ENCODE results near the gene NLGN1. TPM values are rescaled to one million over a fixed set of nuclear protein-coding genes. Genes with fewer than 3 reads are reported as not detected.

The NLGN1 gene
- total and polyA plus RNA-seq, 2 of the 13 experiments (the other 11 are each of a cell fraction or from before 2014, with no cell fraction given), result not detected

GRCh38 chr3:174061162-174061561 lies 663.6 kb downstream of the NLGN1 start:
- Histone ChIP-seq H3K36me3 (replicated peaks in 1 of 2; ENCODE audit: control insufficient read depth in 1 of 2, insufficient read depth in 2 of 2, low read length in 2 of 2) (no peaks in the 10 kb centered on the region), H3K4me1 (ENCODE audit: insufficient read depth, low read length) (no peaks in the 10 kb centered on the region), H2AFZ (ENCODE audit: low read length) (no peak overlapping the region), H3K4me3 (replicated peaks in 1 of 3; ENCODE audit: insufficient read depth in 1 of 3, low read depth in 2 of 3, low read length in 3 of 3) (no peak overlapping the region), H3K79me2 (ENCODE audit: insufficient read depth, low read length) (no peaks in the 10 kb centered on the region), H4K20me1 (ENCODE audit: insufficient read depth, low read length) (no peaks in the 10 kb centered on the region), H3K9me3 (ENCODE audit: low read length) (peaks cover 5% of the 10 kb centered on the region; the same call in 1 of the 2 replicates), H3K4me2 (ENCODE audit: low read depth, low read length) (no peak overlapping the region), H3K27me3 (ENCODE audit: control insufficient read depth in 1 of 2, insufficient read depth in 2 of 2, low read length in 2 of 2) (no peaks in the 10 kb centered on the region), H3K9ac (ENCODE audit: insufficient read depth, low read depth, low read length) (no peak overlapping the region), H3K27ac (ENCODE audit: extremely low read length, insufficient read depth, low read length) (no peak overlapping the region)
- BruUV-seq (replicated peaks), result no TSS peak
- DNase-seq (ENCODE audit: low spot score) (no peak), FAIRE-seq (no peak), ATAC-seq (no peak)
- in situ Hi-C loops (cut with HindIII; ENCODE audit: extremely low pct_ligation_motif_present, low pct_unique_long_range_greater_than_20kb), result no loop called here
- intact Hi-C loops (cut with micrococcal nuclease; ENCODE audit: unreplicated experiment), result no loop called here
- ChIA-PET CTCF (ENCODE audit: low intra/inter-chr PET ratio, low total read pairs) (no interaction called here), POLR2A (no interaction called here)
- TF ChIP-seq ZNF652 (CRISPR knock-in tag; IDR thresholded peaks at IDR 0.05; ENCODE audit: borderline replicate concordance, low read depth) (no peak), SOX13 (IDR thresholded peaks at IDR 0.05) (no peak), SOX13 (CRISPR knock-in tag; conservative IDR thresholded peaks at IDR 0.05 in 1 of 2, IDR thresholded peaks at IDR 0.05 in 1 of 2) (no peak), HNF4A (CRISPR knock-in tag; IDR thresholded peaks at IDR 0.05) (no peak), ZMAT5 (CRISPR knock-in tag; IDR thresholded peaks at IDR 0.05; ENCODE audit: borderline replicate concordance, low read depth) (no peak), ZNF496 (CRISPR knock-in tag; IDR thresholded peaks at IDR 0.05; ENCODE audit: insufficient replicate concordance) (no peak), FLYWCH1 (CRISPR knock-in tag; IDR thresholded peaks at IDR 0.05) (no peak), NR1H2 (CRISPR knock-in tag; IDR thresholded peaks at IDR 0.05; ENCODE audit: borderline replicate concordance, low read depth) (no peak), ZNF414 (CRISPR knock-in tag; IDR thresholded peaks at IDR 0.05) (no peak), SMAD1 (CRISPR knock-in tag; IDR thresholded peaks at IDR 0.05; ENCODE audit: borderline replicate concordance, low read depth) (no peak), HNRNPUL1 (IDR thresholded peaks at IDR 0.05; ENCODE audit: low read depth, low read length) (no peak), ZNF879 (CRISPR knock-in tag; IDR thresholded peaks at IDR 0.05) (no peak), ZNF17 (CRISPR knock-in tag; IDR thresholded peaks at IDR 0.05) (no peak), ISL2 (CRISPR knock-in tag; IDR thresholded peaks at IDR 0.05) (no peak), BCL3 (CRISPR knock-in tag; IDR thresholded peaks at IDR 0.05) (no peak), FOXJ3 (CRISPR knock-in tag; IDR thresholded peaks at IDR 0.05; ENCODE audit: borderline replicate concordance) (no peak), KAT2B (IDR thresholded peaks at IDR 0.05; ENCODE audit: borderline replicate concordance, low read depth, low read length) (no peak)
